G401.6 (cell line): ENCODE results near the gene TRAF3IP3.

Source experiments
- FAIRE-seq: peaks from 2 replicates; lab custom pipeline; 2012; peaks lifted over from hg19 to GRCh38; lab: Jason Lieb, UNC

Gene TRAF3IP3, protein sequence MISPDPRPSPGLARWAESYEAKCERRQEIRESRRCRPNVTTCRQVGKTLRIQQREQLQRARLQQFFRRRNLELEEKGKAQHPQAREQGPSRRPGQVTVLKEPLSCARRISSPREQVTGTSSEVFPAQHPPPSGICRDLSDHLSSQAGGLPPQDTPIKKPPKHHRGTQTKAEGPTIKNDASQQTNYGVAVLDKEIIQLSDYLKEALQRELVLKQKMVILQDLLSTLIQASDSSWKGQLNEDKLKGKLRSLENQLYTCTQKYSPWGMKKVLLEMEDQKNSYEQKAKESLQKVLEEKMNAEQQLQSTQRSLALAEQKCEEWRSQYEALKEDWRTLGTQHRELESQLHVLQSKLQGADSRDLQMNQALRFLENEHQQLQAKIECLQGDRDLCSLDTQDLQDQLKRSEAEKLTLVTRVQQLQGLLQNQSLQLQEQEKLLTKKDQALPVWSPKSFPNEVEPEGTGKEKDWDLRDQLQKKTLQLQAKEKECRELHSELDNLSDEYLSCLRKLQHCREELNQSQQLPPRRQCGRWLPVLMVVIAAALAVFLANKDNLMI

DNA sequence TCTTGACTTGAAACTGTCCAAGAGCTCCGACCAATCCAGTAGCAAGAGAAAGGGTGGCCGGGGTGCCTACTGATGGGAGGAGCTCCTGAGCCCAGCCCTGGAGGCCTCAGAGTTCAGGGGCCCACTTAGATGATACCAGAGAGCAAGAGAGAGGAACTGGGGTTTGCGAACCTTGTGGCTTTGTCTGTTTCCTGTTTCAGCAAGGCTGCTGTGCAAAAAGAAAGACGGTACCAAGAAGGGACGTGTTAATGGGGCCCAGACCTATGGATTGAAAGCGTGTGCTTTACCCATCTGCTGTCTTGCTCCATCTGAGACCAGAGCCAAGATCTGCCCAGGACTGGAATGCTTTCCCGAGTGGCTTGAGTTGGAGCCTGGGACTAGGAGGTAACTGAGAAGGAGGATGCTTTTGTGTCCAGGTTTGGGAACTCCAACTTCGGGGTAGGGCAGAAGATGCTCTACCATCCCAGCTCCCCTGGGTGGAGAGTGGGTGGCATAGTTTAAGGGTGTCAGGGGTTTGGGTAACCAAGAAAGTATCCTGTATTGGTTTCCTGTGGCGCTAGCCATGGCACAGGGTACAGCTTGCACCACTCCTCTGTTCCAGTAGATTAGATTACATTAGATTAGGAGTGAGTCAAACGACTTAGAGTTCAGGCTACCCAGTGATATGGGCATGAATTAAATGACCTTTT is at the start of gene TRAF3IP3:
TSS of gene TRAF3IP3 (plus strand) at position 128 of the 689 bp plus-strand sequence. CDS start 3,987 bp downstream, outside the sequence.
- FAIRE-seq = no peak

DNA sequence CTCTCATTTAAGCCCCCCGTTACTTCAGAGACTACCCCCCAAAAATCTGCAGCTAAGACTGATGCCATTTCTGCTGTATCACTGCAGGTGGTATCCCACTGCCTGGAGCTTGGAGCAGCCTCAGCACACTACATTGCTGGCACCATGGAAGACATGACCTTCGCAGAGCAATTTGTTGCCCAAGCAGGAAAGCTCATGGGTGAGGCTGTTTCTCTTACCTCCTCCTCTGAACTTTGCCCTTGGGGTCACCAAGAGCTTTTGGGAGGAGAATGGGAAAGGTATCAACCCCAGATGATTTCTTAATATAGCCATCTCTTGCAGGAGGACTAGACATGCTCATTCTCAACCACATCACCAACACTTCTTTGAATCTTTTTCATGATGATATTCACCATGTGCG is 49.2 kb upstream of the TRAF3IP3 start:
- FAIRE-seq = no peak

DNA sequence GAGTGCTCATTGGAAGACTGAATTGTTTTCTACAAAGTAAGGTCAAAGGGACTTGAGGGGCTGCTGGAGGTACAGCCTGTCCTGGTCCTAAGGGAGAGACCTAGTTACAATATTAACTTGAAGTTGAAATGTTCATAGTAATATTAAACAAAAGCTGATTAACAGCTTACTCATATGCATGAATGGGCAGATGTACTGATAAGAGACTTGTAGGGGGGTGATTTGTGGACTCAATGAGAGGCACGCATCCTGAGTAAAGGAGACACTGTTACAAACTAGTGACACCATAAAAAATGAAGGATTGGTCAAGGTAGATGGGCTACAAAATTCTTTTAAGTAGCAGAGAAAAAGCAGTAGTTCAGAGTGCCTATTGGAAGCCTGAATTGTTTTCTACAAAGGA is 48.5 kb upstream of the TRAF3IP3 start:
- FAIRE-seq = no peak

DNA sequence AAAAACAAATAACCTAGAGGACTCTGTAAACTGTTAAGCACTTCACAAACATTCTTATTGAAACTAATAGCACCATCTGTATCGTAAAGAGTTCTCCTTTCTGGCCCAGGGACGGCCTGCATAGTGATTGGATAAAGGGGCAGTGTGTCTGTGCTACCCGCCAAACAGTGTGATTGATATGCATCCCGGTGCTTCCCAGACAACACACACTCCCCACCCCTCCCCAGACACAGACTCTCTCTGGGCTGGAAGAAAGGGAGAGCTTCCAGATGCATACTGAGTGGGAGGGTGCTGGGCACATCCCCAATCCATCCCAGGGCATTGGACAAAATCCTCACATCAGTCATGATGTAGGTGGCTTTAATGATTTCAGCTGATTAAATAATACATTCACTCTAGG is 47.6 kb upstream of the TRAF3IP3 start:
- FAIRE-seq = no peak

DNA sequence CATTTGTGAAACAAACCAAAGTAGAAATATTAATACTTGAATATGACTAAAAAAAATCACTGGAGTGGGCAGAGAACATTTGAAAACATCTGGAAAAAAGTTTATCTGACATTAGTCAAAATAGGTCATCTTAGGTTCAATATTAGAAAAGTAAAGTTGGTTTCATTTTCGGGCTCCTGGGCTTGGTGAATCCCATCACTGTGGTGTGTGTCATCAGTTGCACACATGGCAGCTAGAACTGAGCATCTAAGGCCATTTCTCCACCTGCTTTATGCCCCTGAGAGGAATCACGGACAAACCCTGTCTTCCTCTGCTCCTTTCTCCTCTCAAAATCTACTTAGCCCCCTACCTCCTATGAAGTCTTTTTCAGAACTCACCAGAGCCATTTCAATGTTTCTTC is 45.8 kb upstream of the TRAF3IP3 start:
- no peak for FAIRE-seq

DNA sequence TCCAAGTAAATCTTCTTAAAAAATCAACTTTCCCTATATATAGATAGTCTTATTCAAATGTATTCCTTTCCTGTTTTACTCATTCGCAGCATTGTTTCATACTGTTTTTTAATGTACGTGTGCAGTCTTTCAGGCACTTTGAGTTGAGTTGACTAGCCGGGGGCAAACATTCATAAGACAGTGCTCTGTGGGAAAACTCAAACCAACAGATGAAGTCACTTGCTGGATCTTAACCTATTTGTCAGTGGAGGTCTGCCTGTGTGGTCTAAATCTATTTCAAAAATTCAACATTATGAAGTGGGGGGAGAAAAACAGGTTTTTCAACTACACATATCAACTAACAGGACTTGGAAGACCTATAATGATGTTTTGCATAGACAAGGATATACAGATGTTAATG is 45.0 kb upstream of the TRAF3IP3 start:
- no peak for FAIRE-seq

DNA sequence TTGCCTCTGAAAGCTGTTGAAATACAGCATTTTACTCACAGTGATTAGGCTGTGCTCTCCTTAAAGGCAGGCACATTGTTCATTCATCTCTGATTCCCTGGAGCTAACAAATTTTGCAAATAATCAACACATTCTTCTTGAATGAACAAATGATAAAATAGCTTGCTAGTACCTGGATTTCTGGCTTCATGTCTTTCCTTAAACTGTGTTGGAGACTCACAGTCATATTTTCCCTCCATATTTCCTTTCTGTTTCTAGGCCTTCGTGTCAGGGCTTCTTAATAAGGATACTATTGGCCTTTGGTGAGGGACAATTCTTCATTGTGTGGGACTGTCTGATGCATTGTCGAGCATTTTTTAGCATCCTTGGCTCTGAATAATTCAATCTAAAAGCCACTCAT is 41.5 kb upstream of the TRAF3IP3 start:
- no peak for FAIRE-seq

DNA sequence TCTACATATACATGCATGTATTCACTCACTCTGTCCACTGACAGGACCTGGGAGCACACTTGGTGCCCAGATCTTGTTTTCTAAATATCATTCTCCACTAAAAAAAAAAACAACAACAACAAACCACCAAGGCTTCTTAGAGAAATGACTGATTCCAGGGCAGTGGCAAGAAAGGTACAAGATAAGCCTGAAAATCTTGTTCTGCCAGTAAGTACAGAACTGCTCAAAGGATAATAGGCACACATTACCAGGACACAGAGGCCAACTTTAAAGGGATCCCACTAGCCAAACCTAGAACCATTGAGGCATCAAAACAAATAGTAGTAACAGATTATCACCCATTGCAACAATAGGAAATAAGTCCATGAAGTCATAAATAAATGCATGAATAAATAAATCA is 40.5 kb upstream of the TRAF3IP3 start:
- no peak for FAIRE-seq

DNA sequence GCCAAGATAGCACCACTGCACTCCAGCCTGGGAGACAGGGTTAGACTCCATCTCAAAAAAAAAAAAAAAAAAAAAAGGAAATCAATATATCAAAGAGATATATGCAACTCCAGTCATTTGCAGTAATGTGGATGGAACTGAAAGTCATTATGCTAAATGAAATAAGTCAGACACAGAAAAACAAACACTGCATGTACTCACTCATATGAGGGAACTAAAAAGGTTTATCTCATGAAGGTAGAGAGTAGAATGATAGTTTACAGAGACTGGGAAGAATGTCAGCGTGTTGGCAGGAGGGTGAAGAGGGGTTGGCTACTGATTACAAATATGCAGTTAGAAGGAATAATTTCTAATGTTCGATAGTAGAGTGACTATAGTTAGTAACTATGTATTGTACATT is 38.0 kb upstream of the TRAF3IP3 start:
- no peak for FAIRE-seq

DNA sequence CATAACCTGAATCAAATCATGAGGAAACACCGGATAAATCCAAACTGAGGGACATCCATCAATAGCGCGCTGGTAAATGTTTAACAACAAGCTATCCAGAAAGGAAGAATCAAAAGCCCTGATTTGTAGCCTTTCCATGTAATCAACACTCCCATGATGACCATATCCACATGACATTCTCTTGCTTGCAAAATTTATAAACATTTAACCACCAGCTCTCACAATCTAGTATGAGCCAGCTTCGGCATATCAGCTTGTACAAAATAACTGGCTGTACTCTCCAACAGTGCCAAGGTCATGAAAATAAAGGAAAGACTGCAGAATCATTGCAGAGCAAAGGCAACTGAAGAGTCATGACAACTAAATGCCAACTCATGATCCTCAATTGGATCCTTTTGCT is 35.5 kb upstream of the TRAF3IP3 start:
- no peak for FAIRE-seq

DNA sequence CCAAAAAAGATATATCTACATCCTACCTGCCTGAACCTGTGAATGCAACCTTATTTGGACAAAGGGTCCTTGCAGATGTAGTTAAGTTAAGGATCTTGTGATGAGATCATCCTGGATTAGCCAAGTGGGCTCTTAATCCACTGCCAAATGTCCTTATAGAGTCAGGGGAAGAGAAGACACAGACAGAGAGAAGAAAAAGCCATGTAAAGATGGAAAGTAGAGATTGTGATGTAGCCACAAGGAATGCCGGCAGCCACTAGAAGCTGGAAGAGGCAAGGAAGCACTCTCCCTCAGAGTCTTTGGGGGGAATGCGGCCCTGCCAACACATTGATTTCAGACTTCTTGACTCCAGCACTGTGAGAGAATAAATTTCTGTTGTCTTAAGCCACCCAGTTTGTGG is 35.0 kb upstream of the TRAF3IP3 start:
- no peak for FAIRE-seq

DNA sequence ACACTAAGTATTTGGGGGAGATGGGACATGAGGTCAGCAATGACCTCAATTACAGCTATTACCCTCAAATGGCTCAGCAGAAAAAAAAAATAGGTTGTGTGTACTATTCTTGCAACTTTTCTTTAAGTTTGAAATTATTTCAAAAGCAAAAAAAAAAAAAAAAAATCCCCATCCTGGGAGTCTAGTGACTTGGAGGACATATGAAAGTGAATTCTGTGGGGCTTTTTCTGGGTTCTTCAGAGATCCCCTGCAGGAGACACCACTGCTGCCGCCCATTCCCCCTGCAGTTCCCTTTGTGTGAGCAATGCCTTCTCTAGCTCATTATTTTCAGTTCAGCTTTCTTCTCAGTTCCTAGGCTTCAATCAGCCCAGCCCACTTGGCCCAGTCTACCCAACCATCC is 34.5 kb upstream of the TRAF3IP3 start:
- FAIRE-seq = no peak

DNA sequence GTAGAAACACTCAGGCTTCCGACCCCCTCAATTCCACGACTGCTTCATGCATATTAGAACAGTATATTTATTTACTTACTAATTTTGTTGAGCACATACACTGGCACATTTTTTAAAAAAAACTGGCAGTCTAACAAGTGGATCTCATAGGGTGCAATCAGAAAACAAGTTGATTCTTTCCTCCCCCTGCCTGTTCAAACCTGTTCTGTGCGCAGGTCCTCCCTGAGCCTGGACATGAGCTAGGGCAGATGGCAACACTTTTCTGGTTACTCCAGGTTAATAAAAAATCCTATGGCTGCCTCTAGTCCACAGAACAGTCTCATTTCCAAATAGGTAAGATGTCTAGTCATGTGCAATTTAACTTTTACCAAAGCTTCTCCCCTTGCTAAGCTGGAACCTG is 32.6 kb upstream of the TRAF3IP3 start:
- FAIRE-seq = no peak

DNA sequence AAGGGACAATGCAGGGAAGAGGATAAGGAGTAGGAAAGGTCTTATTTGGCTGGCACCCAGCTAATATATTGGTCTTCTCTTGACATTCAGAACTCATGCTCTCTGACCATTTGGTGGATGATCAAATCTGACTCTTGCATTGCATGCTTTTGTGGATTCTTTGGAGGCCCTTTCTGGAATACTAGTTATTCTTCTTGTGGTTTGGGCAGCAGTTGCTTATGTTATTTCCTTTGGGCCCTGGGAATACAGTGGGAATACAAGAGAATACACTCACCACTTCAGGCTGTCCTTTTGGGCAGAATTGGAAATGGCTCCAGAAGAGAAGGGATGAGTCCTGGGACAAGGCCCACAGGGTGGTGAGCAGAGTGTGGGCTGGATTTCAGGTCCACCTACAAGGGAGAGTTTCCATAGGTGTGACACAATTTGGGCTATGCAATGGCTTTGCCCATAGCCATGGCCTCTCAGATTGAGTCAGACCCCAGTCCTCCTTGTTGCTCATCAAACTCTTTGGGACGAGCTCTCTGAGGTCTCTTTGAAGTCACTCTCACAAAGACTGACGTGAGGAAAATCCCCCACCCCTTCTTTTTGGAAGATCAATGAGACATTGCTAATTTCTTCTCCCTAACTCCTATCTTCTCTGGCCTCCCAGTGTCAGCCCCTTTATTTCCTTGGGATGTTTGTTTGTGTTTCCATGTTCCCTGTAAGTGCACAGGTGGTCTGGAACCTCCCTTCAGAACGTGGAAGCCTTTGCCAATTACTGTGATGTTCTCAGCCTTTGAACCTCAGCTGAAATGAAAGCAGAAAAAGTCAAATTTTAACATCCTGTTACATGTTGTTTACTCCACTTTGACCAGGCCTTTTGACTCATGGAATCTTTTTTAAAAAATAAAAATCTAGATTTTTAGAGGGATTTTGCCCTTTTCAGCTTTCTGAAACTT is 31.8 kb upstream of the TRAF3IP3 start:
- FAIRE-seq = no peak

DNA sequence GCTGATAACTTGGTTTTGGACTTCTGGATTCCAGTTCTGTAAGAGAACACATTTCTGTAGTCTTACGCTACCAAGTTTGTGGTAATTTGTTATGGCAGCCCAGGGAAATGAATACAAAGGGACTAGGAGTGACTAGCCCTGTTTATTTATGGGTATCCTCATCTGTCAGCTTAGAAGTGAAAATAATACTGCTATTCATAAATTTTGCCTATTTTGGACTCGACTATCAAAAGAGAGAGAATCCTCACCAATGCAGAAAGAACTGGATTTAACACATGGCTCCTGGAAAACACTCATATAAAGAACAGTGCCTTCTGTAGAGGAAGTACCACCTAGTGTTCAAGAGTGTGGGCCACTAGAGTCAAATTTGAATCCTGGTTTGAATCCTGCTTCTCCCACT is 28.6 kb upstream of the TRAF3IP3 start:
- FAIRE-seq = no peak

DNA sequence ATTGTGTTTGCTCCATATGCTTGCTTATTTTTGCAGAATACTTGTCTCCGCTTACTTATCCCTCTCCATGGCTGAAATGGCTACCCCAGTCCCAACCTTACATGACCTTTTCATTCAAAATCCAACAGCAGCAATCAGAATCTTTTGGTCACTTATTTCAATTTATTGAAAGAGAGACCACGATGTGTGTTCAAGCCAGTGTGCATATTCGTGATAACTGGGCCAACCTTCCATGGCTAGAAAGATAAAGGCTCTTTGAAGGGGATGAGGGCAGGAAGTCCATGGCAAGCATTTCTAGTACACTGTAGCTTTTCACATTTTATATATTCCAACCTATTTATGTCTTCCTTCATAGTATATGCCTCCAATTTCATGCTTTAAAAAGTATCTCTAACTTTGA is 28.1 kb upstream of the TRAF3IP3 start:
- FAIRE-seq = no peak

DNA sequence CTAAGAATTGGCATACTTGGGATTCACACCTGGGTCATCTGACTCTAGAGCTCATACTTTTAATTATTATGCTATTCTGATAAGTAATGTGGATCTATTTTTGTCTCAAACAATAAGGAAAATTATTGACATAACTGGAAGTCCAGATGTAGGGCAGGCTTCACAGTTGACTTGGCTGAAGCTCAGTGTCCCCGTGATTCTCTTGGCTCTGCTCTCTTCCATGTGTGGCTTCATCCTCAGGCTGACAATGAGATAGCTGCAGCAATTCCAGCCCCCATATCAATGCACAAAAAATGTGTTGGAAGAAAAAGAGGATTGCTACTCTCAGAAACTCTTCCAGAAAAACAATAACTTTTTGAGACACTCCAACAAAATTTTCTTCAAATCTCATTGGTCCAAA is 27.4 kb upstream of the TRAF3IP3 start:
- FAIRE-seq = no peak

DNA sequence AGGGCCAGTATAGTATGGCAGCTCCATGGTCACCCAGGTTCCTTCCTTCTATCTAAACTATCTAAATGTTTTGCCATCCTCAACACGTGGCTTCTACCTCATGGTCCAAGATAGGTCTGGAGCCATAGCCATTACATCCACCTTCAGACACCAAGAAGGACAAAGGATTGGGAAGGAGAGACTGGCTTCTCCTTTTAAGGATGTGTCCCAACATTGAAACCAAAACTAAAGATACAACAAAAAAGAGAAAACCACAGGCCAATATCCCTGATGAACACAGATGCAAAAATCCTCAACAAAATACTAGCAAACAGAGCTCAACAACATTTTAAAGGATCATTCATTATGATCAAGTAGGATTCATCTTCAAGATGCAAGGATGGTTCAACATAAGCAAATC is 26.4 kb upstream of the TRAF3IP3 start:
- FAIRE-seq = no peak

DNA sequence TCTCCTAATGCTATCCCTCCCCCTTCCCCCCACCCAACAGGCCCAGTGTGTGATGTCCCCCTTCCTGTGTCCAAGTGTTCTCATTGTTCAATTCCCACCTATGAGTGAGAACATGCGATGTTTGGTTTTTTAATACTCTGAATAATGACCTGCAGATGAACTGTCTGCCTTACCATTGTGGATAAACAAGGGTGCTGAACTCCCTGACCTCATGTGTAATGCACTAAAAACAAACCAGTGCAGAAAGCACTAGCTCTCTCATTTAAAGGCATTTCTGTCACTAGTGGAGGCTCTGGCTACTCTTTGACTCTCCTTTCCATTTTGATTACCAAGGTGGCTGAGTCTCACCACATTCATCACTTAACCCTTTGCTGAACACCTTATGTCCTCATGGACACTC is 23.1 kb upstream of the TRAF3IP3 start:
- no peak for FAIRE-seq

DNA sequence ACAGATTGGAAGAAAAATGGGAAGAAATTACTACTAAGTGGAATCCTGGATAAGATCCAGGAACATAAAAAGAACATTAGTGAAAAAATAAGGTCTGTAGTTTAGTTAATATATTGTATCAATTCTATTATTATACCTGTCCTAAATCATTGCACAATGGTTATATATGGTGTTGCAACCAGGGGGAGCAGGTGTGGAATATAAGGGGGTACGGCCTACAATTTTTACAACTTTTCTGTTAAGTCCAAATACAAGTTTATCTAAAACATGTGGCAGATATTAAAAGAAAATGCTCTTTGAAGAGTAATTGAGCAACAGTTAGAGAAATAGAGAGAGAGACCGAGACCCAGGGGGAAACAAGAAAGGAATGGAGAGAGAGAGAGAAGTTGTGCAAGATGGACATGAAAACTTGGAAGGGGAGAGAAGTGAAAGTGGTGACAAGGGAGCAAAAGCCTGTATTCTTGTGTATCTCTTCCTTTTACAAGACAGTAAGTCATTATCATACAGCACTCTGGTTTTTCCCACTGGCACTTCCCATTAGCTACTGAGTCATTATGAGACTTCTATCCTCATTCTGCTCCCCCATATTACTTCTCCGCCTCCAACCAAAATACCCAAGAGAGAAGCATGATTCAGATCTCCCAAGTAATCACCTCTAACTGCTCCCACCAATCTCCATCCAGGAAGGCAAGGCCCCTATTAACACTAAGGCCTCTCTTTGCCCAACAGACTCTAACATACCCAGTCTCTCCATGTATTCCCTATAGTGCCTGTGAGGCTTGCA is 22.3 kb upstream of the TRAF3IP3 start:
- FAIRE-seq = no peak

DNA sequence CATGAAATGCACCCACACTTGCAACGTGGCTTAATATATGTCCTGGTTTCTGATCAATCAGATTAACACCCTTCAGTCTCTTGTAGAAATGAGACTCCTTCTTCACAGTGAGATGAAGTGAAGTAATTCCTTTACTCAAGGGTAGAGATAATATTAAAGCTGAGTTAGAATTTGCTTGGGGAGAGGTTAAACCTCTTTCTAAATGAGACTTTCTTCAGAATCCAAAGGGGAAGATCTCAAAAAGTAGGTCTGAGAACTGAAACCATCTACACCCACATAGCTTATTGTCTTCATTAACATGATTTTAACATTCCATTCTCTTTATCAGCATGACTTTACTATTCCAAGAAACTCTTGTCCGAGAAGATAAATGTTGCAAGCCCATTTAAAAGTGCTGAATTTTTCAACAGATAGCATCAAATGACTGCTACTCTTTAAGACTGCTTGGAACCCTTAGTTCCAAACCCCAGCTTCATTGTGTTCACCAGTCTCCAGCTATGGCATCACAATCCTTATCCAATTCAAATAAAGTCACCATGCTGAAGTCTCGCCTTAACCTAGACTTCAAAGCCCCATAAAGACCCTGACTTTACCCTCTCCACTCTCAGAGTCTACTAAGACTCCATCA is 19.2 kb upstream of the TRAF3IP3 start:
- no peak for FAIRE-seq
